Measurements from ENCODE around the gene BAZ2B. TPM values are rescaled to one million over a fixed set of nuclear protein-coding genes. Genes with fewer than 3 reads are reported as not detected.

Gene BAZ2B
- total and polyA plus RNA-seq, 2 of the 13 experiments (the other 11 are each of a cell fraction or from before 2014, with no cell fraction given) = 14.0 to 15.1 TPM

DNA sequence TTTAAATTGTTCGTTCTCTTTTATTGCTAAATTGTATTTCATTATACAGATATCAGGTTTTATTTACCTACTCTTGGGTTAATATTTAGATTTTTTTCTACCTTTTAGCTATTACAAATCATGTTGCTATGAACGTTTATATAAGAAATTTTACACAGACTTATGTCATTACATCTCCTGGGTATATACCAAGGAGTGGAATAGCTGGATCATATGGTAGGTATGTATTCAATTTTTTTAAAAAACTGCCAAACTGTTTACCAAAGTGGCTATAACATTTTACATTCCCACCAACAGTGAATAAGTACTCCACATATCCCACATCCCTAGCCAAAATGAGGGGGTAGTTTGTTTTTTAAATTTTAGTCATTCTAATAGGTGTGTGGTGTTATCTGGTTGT, 32.3 kb upstream of the BAZ2B start:
- Histone ChIP-seq H3K9ac (ENCODE audit: insufficient read depth, low read depth, low read length) (no peak overlapping the region), H3K4me3 (replicated peaks in 1 of 3; ENCODE audit: insufficient read depth in 1 of 3, low read depth in 2 of 3, low read length in 3 of 3) (no peak overlapping the region), H3K27me3 (ENCODE audit: control insufficient read depth in 1 of 2, insufficient read depth in 2 of 2, low read length in 2 of 2) (no peaks in the 10 kb centered on the region), H3K4me1 (ENCODE audit: insufficient read depth, low read length) (no peaks in the 10 kb centered on the region), H3K9me3 (ENCODE audit: low read length) (no peaks in the 10 kb centered on the region), H3K27ac (ENCODE audit: extremely low read length, insufficient read depth, low read length) (no peak overlapping the region), H3K36me3 (replicated peaks in 1 of 2; ENCODE audit: control insufficient read depth in 1 of 2, insufficient read depth in 2 of 2, low read length in 2 of 2) (no peaks in the 10 kb centered on the region), H2AFZ (ENCODE audit: low read length) (no peak overlapping the region), H3K79me2 (ENCODE audit: insufficient read depth, low read length) (no peaks in the 10 kb centered on the region), H3K4me2 (ENCODE audit: low read depth, low read length) (no peak overlapping the region), H4K20me1 (ENCODE audit: insufficient read depth, low read length) (no peaks in the 10 kb centered on the region)
- no peak for DNase-seq (ENCODE audit: low spot score)
- no TSS peak for BruUV-seq (replicated peaks)
- FAIRE-seq = no peak
- TF ChIP-seq, protein P1, sequence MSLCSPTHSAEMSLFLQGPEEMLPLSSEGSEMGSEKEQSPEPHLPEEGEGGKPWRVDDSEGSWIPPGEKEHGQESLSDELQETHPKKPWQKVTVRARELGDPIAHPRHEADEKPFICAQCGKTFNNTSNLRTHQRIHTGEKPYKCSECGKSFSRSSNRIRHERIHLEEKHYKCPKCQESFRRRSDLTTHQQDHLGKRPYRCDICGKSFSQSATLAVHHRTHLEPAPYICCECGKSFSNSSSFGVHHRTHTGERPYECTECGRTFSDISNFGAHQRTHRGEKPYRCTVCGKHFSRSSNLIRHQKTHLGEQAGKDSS (CRISPR knock-in tag; IDR thresholded peaks at IDR 0.05; ENCODE audit: borderline replicate concordance, low read depth) = no peak
- TF ChIP-seq MXD4 (CRISPR knock-in tag; IDR thresholded peaks at IDR 0.05) (no peak), SNRNP70 (IDR thresholded peaks at IDR 0.05; ENCODE audit: low read depth, low read length) (no peak), POLR2A (IDR thresholded peaks at IDR 0.05; ENCODE audit: insufficient read depth in 1 of 2, low read depth in 2 of 2, low read length in 2 of 2) (no peak), ZNF556 (CRISPR knock-in tag; IDR thresholded peaks at IDR 0.05; ENCODE audit: borderline replicate concordance) (no peak), ZNF567 (CRISPR knock-in tag; IDR thresholded peaks at IDR 0.05; ENCODE audit: borderline replicate concordance) (no peak), POLR2G (IDR thresholded peaks at IDR 0.05; ENCODE audit: low read depth, low read length) (no peak), ZNF317 (CRISPR knock-in tag; IDR thresholded peaks at IDR 0.05) (no peak), RBFOX2 (IDR thresholded peaks at IDR 0.05; ENCODE audit: low read depth, low read length) (no peak), NONO (IDR thresholded peaks at IDR 0.05) (no peak), NONO (CRISPR knock-in tag; conservative IDR thresholded peaks at IDR 0.05) (no peak), HNRNPK (IDR thresholded peaks at IDR 0.05; ENCODE audit: low read depth, low read length, poor library complexity, severe bottlenecking) (no peak), SIX4 (CRISPR knock-in tag; IDR thresholded peaks at IDR 0.05) (no peak), ZNF550 (CRISPR knock-in tag; IDR thresholded peaks at IDR 0.05; ENCODE audit: borderline replicate concordance) (no peak)
- TF ChIP-seq, protein P2, sequence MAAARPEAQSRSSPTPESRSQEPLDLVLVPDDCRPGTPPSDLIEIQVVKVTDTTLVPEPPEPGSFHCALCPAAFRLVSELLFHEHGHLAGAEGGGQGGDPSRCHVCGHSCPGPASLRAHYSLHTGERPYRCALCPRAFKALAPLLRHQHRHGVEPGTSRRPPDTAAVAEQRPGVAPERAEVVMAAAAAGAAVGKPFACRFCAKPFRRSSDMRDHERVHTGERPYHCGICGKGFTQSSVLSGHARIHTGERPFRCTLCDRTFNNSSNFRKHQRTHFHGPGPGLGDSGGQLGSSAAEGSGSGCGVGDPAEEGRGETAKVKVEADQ (CRISPR knock-in tag; IDR thresholded peaks at IDR 0.05; ENCODE audit: borderline replicate concordance) = no peak
- TF ChIP-seq, protein P3, sequence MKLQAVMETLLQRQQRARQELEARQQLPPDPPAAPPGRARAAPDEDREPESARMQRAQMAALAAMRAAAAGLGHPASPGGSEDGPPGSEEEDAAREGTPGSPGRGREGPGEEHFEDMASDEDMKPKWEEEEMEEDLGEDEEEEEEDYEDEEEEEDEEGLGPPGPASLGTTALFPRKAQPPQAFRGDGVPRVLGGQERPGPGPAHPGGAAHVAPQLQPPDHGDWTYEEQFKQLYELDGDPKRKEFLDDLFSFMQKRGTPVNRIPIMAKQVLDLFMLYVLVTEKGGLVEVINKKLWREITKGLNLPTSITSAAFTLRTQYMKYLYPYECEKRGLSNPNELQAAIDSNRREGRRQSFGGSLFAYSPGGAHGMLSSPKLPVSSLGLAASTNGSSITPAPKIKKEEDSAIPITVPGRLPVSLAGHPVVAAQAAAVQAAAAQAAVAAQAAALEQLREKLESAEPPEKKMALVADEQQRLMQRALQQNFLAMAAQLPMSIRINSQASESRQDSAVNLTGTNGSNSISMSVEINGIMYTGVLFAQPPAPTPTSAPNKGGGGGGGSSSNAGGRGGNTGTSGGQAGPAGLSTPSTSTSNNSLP (IDR thresholded peaks at IDR 0.05; ENCODE audit: low read depth, low read length) = no peak
- TF ChIP-seq, protein P4, sequence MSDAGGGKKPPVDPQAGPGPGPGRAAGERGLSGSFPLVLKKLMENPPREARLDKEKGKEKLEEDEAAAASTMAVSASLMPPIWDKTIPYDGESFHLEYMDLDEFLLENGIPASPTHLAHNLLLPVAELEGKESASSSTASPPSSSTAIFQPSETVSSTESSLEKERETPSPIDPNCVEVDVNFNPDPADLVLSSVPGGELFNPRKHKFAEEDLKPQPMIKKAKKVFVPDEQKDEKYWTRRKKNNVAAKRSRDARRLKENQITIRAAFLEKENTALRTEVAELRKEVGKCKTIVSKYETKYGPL (CRISPR knock-in tag; IDR thresholded peaks at IDR 0.05) = no peak
- TF ChIP-seq, protein P5, sequence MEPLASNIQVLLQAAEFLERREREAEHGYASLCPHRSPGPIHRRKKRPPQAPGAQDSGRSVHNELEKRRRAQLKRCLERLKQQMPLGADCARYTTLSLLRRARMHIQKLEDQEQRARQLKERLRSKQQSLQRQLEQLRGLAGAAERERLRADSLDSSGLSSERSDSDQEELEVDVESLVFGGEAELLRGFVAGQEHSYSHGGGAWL (CRISPR knock-in tag; IDR thresholded peaks at IDR 0.05) = no peak
- TF ChIP-seq, protein P6, sequence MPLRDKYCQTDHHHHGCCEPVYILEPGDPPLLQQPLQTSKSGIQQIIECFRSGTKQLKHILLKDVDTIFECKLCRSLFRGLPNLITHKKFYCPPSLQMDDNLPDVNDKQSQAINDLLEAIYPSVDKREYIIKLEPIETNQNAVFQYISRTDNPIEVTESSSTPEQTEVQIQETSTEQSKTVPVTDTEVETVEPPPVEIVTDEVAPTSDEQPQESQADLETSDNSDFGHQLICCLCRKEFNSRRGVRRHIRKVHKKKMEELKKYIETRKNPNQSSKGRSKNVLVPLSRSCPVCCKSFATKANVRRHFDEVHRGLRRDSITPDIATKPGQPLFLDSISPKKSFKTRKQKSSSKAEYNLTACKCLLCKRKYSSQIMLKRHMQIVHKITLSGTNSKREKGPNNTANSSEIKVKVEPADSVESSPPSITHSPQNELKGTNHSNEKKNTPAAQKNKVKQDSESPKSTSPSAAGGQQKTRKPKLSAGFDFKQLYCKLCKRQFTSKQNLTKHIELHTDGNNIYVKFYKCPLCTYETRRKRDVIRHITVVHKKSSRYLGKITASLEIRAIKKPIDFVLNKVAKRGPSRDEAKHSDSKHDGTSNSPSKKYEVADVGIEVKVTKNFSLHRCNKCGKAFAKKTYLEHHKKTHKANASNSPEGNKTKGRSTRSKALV (CRISPR knock-in tag; IDR thresholded peaks at IDR 0.05) = no peak
- intact Hi-C loops (cut with micrococcal nuclease; ENCODE audit: unreplicated experiment) = no loop called here
- ChIA-PET CTCF (ENCODE audit: low intra/inter-chr PET ratio, low total read pairs) (no interaction called here), POLR2A (interaction anchor here (1.2 kb wide), 1 partner anchor 33 kb away, joined by 3 read pairs; no protein-coding TSS in a partner anchor)
- no peak for ATAC-seq
- 25% methylated on average over 2 of the region's 2 CpGs for WGBS (ENCODE audit: low lambda C conversion rate)
- in situ Hi-C loops (cut with HindIII; ENCODE audit: extremely low pct_ligation_motif_present, low pct_unique_long_range_greater_than_20kb) = no loop called here
